Measurements from ENCODE around the gene GSTT2B.

DNA sequence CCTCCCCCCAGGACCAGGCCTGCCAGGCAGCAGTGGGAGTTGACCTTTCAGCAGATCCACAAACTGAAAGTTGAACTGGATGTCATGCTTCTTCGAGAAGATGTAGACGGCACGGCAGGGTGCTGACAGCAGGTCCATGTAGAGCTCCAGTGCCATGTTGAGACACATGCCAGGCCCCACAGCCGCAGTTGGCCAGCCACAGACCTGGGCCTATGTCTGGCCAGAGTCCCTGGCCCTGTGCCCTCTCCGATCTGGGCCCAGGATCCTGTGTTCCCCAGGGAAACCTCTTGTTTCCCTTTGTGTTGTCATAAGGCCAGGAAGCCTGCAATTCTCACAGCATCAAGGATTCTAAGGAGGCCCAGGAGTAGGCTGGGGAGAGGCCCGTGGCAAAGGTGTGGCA, 44.2 kb upstream of the GSTT2B start, which contains the start of gene GSTT4:
- TF ChIP-seq, protein P1, sequence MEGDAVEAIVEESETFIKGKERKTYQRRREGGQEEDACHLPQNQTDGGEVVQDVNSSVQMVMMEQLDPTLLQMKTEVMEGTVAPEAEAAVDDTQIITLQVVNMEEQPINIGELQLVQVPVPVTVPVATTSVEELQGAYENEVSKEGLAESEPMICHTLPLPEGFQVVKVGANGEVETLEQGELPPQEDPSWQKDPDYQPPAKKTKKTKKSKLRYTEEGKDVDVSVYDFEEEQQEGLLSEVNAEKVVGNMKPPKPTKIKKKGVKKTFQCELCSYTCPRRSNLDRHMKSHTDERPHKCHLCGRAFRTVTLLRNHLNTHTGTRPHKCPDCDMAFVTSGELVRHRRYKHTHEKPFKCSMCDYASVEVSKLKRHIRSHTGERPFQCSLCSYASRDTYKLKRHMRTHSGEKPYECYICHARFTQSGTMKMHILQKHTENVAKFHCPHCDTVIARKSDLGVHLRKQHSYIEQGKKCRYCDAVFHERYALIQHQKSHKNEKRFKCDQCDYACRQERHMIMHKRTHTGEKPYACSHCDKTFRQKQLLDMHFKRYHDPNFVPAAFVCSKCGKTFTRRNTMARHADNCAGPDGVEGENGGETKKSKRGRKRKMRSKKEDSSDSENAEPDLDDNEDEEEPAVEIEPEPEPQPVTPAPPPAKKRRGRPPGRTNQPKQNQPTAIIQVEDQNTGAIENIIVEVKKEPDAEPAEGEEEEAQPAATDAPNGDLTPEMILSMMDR (IDR thresholded peaks at IDR 0.05) = no peak
- no peak for TF ChIP-seq POLR2A (IDR thresholded peaks at IDR 0.05)
